ENCODE results near the gene OR8K5. TPM values are rescaled to one million over a fixed set of nuclear protein-coding genes. Genes with fewer than 3 reads are reported as not detected.

OR8K5 gene
- total and polyA plus RNA-seq, 2 experiments from 2014 or later, result not detected

GRCh38 chr11:56197367-56197766 lies 37.2 kb upstream of the OR8K5 start:
- TF ChIP-seq EZH2phosphoT487 (IDR thresholded peaks at IDR 0.05; ENCODE audit: unreplicated experiment) (no peak), NANOG (IDR thresholded peaks at IDR 0.05; ENCODE audit: borderline replicate concordance) (no peak), ZNF114 (CRISPR knock-in tag; IDR thresholded peaks at IDR 0.05) (no peak), ZNF331 (CRISPR knock-in tag; IDR thresholded peaks at IDR 0.05; ENCODE audit: low read depth) (no peak), STAT1 (IDR thresholded peaks at IDR 0.05; ENCODE audit: unreplicated experiment) (no peak), CREB1 (CRISPR knock-in tag; IDR thresholded peaks at IDR 0.05; ENCODE audit: low read depth) (no peak), CTCF (conservative IDR thresholded peaks at IDR 0.05; ENCODE audit: low read depth in 2 of 2) (no peak), ZNF462 (CRISPR knock-in tag; IDR thresholded peaks at IDR 0.05) (no peak), EZH2 (IDR thresholded peaks at IDR 0.05; ENCODE audit: low read depth, unreplicated experiment) (no peak), ETS1 (IDR thresholded peaks at IDR 0.05) (no peak), POLR2AphosphoS5 (IDR thresholded peaks at IDR 0.05; ENCODE audit: low read depth) (no peak), REST (IDR thresholded peaks at IDR 0.05; ENCODE audit: unreplicated experiment) (no peak)
- Histone ChIP-seq H4K20me1 (replicated peaks; ENCODE audit: insufficient read depth) (no peaks in the 10 kb centered on the region), H3K4me3 (no peak overlapping the region), H3K9me2 (ENCODE audit: insufficient read depth) (no peaks in the 10 kb centered on the region), H3F3A (replicated peaks; ENCODE audit: low read depth) (no peaks in the 10 kb centered on the region), H3K4me1 (ENCODE audit: insufficient read depth) (no peaks in the 10 kb centered on the region), H2AFZ (no peak overlapping the region), H3K79me2 (replicated peaks; ENCODE audit: insufficient read depth) (no peaks in the 10 kb centered on the region), H3K36me3 (ENCODE audit: insufficient read depth) (no peaks in the 10 kb centered on the region), H3K27ac (ENCODE audit: low read depth) (no peak overlapping the region), H3K4me2 (no peak overlapping the region), H3K27me3 (ENCODE audit: insufficient read depth) (no peaks in the 10 kb centered on the region)
- DNase-seq (ENCODE audit: low spot score) (no peak), ATAC-seq (no peak)
- no peaks in the 10 kb centered on the region; the same call in 2 of the 3 replicates for H3K9me3 Mint-ChIP-seq
- H3K4me1 Mint-ChIP-seq, result no peaks in the 10 kb centered on the region
- no peak overlapping the region for H3K27ac Mint-ChIP-seq
- no peak overlapping the region for H3K4me3 Mint-ChIP-seq
- no peaks in the 10 kb centered on the region for H3K27me3 Mint-ChIP-seq (ENCODE audit: insufficient read depth, low read depth, poor library complexity)
- H3K36me3 Mint-ChIP-seq (ENCODE audit: low read depth), result no peaks in the 10 kb centered on the region

All from GM23338 (cell line).